GM12878 (cell line): ENCODE results near the gene TP53INP2.

Experiments
- CEBPB ChIP-seq, 2 experiments: fragments of 150-350 bp in 1 of 2; IDR thresholded peaks; 2 replicates each; pipeline ENCODE4 v1.6.1; 2012 to 2014; ENCODE audit warnings: low read depth in 2 of 2, low read length in 2 of 2, borderline replicate concordance in 1 of 2, inconsistent platforms in 1 of 2
- EP300 ChIP-seq, 2 experiments: fragments of 150-350 bp in 1 of 2; IDR thresholded peaks; 2 replicates each; pipeline ENCODE4 v1.6.1; 2011 to 2012; ENCODE audit warnings: low read depth in 2 of 2, low read length in 2 of 2, borderline replicate concordance in 1 of 2, improper control_type of control experiment in 1 of 2, inconsistent platforms in 1 of 2; ENCODE audit not compliant: control insufficient read depth in 1 of 2
- ESRRA ChIP-seq: IDR thresholded peaks from 2 replicates; pipeline ENCODE4 v1.6.1; 2012; ENCODE audit warnings: mild to moderate bottlenecking, low read length, improper control_type of control experiment
- IKZF1 ChIP-seq: fragments of 450-650 bp; conservative IDR thresholded peaks from 2 replicates; pipeline ENCODE4 v1.6.1; 2017; ENCODE audit warnings: antibody characterized with exemption, mild to moderate bottlenecking
- MAX ChIP-seq: IDR thresholded peaks from 2 replicates; pipeline ENCODE4 v1.6.1; 2012; ENCODE audit warnings: low read depth, low read length, improper control_type of control experiment
- PAX5 ChIP-seq: IDR thresholded peaks from 2 replicates; pipeline ENCODE4 v1.6.1; 2011; ENCODE audit warnings: low read depth, low read length, borderline replicate concordance
- POLR2A ChIP-seq: IDR thresholded peaks from 2 replicates; pipeline ENCODE4 v1.6.1; 2011; ENCODE audit warnings: low read depth, mild to moderate bottlenecking, low read length
- SIN3A ChIP-seq: IDR thresholded peaks from 2 replicates; pipeline ENCODE4 v1.6.1; 2012; ENCODE audit warnings: low read depth, low read length, improper control_type of control experiment

DNA sequence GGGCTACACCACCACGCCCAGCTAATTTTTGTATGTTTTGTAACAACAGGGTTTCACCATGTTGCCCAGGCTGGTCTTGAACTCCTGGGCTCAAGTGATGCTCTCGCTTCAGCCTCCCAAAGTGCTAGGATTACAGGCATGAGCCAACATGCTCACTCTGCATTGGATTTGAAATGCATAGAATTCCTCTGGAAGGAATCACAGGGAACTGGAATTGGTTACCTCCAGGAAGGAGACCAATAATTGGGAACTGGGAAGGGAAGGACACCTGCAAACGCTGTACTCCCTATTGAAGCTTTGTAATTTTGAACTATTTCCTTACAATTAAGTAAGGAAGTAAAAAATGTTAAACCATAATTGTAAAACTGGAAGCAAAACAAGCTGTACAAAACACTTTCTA is 12.3 kb upstream of the TP53INP2 start:
- no peak for TF ChIP-seq PAX5
- no peak for TF ChIP-seq MAX
- TF ChIP-seq ESRRA = no peak
- TF ChIP-seq POLR2A = no peak
- TF ChIP-seq CEBPB (IDR thresholded peaks at IDR 0.05; ENCODE audit: borderline replicate concordance in 1 of 2, low read depth in 2 of 2, low read length in 2 of 2) = no peak
- TF ChIP-seq SIN3A = no peak
- TF ChIP-seq EP300 (IDR thresholded peaks at IDR 0.05; ENCODE audit: borderline replicate concordance in 1 of 2, control insufficient read depth in 1 of 2, low read depth in 2 of 2, low read length in 2 of 2) = no peak
- TF ChIP-seq IKZF1 = no peak
